HepG2 (cell line): Measurements from ENCODE around the gene RNF168. TPM values are rescaled to one million over a fixed set of nuclear protein-coding genes. Genes with fewer than 3 reads are reported as not detected.

Experiments used
- ADNP ChIP-seq: sonication (generic); formaldehyde crosslinking; IDR thresholded peaks from 2 replicates; pipeline ENCODE4 v1.4.0; 2020; ENCODE audit warnings: missing genetic modification reagents
- ATF7 ChIP-seq, 2 experiments: fragments of 450-650 bp in 1 of 2; sonication (generic) in 1 of 2; formaldehyde crosslinking in 1 of 2; IDR thresholded peaks; 2 replicates each; pipeline versions ENCODE4 v1.4.0 to v1.6.1; 2016 to 2020; ENCODE audit warnings: antibody characterized with exemption in 1 of 2, mild to moderate bottlenecking in 1 of 2, missing genetic modification reagents in 1 of 2
- ETV5 ChIP-seq: IDR thresholded peaks from 2 replicates; pipeline ENCODE4 v1.6.1; 2018; ENCODE audit warnings: missing biosample characterization, missing genetic modification reagents, inconsistent platforms, borderline replicate concordance
- KAT7 ChIP-seq: IDR thresholded peaks from 2 replicates; pipeline ENCODE4 v1.6.1; 2018; ENCODE audit warnings: borderline replicate concordance, missing compliant biosample characterization
- NONO ChIP-seq, 2 experiments: fragments of 450-650 bp in 1 of 2; sonication (generic) in 1 of 2; formaldehyde crosslinking in 1 of 2; IDR thresholded peaks in 1 of 2; conservative IDR thresholded peaks in 1 of 2; 2 replicates each; pipeline versions ENCODE4 v1.6.1 to v1.8.0; 2017 to 2022; ENCODE audit warnings: mild to moderate bottlenecking in 1 of 2, missing genetic modification reagents in 1 of 2, moderate library complexity in 1 of 2
- REST ChIP-seq, 2 experiments: IDR thresholded peaks; 2 replicates each; pipeline ENCODE4 v1.6.1; 2011 to 2012; ENCODE audit warnings: low read length in 2 of 2, borderline replicate concordance in 1 of 2, low read depth in 1 of 2, mild to moderate bottlenecking in 1 of 2, moderate library complexity in 1 of 2
- ZNF160 ChIP-seq: sonication (generic); formaldehyde crosslinking; IDR thresholded peaks from 2 replicates; pipeline ENCODE4 v1.8.0; 2022; ENCODE audit warnings: mild to moderate bottlenecking, inconsistent platforms, missing genetic modification reagents
- ZNF17 ChIP-seq: sonication (generic); formaldehyde crosslinking; IDR thresholded peaks from 2 replicates; pipeline ENCODE4 v1.5.0; 2020; ENCODE audit warnings: mild to moderate bottlenecking, missing genetic modification reagents
- ZNF232 ChIP-seq: sonication (generic); formaldehyde crosslinking; IDR thresholded peaks from 2 replicates; pipeline ENCODE4 v1.4.0; 2020; ENCODE audit warnings: missing genetic modification reagents, borderline replicate concordance
- ZNF335 ChIP-seq: sonication (generic); formaldehyde crosslinking; IDR thresholded peaks from 2 replicates; pipeline ENCODE4 v1.4.0; 2020; ENCODE audit warnings: missing genetic modification reagents
- ZNF501 ChIP-seq: sonication (generic); formaldehyde crosslinking; IDR thresholded peaks from 2 replicates; pipeline ENCODE4 v1.5.1; 2020; ENCODE audit warnings: mild to moderate bottlenecking, moderate library complexity, missing genetic modification reagents
- ZNF605 ChIP-seq: sonication (generic); formaldehyde crosslinking; IDR thresholded peaks from 2 replicates; pipeline ENCODE4 v1.8.0; 2022; ENCODE audit warnings: mild to moderate bottlenecking, missing genetic modification reagents
- ZNF619 ChIP-seq: sonication (generic); formaldehyde crosslinking; IDR thresholded peaks from 2 replicates; pipeline ENCODE4 v1.4.0; 2020; ENCODE audit warnings: mild to moderate bottlenecking, missing genetic modification reagents
- polyA plus RNA-seq, 8 experiments: library from polyadenylated mRNA; depleted of rRNA in 3 of 8; stranded (reverse) in 7 of 8; unstranded in 1 of 8; fragments of >200 nt; fragmentation: Illumina TruSeq in 4 of 8; extraction: Trizol in 4 of 8; gene quantifications; 2 replicates each; pipeline versions ENCODE4 v1.2.1 to v1.2.3, GENCODE V29; 2011 to 2016; ENCODE audit warnings: low read depth in 4 of 8, missing spikeins in 1 of 8, mixed read lengths in 1 of 8; ENCODE audit not compliant: insufficient read depth in 1 of 8
- total RNA-seq, 5 experiments: library from RNA; depleted of rRNA; stranded (reverse); fragments of >200 nt; fragmentation: Illumina TruSeq; extraction: Trizol; gene quantifications; 2 replicates each; pipeline ENCODE4 v1.2.3, GENCODE V29; 2016; ENCODE audit warnings: low read depth in 1 of 5
- TF ChIP-seq, protein P1 (sequence below): sonication (generic); formaldehyde crosslinking; IDR thresholded peaks from 2 replicates; pipeline ENCODE4 v1.5.0; 2020; ENCODE audit warnings: missing genetic modification reagents
- TF ChIP-seq, protein P2 (sequence below): sonication (generic); formaldehyde crosslinking; IDR thresholded peaks from 2 replicates; pipeline ENCODE4 v1.8.1; 2023; ENCODE audit warnings: missing genetic modification reagents, inconsistent platforms, borderline replicate concordance
- TF ChIP-seq, protein P3 (sequence below): sonication (generic); formaldehyde crosslinking; IDR thresholded peaks from 2 replicates; pipeline ENCODE4 v1.8.0; 2022; ENCODE audit warnings: mild to moderate bottlenecking, missing genetic modification reagents; ENCODE audit not compliant: insufficient replicate concordance

The RNF168 gene
- total and polyA plus RNA-seq, 2 of the 13 experiments (the other 11 are each of a cell fraction or from before 2014, with no cell fraction given) = 3.7 to 22.9 TPM

DNA sequence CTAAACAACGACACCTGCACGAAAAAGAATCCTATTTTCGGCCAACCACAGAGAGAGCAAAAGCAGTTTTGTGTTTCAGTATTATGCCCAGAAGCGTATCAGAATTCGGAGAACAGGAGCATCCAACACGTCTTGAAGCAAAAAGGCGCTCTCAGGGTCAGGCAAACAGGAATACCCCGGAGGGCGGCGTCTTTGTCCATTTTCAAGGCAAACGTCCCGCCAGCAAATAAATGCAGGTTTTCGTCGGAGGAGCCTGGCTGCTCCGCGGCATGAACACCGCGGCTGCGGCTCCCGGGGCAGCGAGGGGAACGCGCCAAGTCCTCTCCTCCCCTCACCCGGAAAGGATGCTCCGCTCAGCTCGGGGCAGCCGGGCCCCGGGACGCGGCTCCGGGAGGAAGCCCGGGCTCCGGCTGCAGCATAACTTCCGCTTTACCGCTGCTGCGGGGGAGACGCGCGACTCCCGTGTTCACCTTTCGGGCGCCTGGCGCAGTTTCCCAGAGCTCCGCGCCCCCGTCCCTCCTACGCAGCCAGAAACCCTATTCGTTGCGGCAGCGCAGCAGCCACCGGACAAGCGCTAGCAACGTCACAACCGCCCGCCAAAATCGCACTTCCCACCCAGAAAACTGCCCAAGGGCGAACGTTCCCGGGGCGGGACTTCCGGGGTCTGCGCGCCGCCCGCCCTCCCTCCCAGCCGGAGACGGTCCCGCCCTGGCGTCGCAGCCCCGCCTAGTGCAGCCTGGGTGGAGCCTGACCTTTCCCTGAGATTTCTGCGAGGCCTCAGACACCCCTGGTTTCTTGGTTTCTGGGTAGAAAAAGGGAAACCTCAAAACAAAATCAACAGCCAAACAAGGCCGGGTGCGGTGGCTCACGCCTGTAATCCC lies at the start of gene RNF168 (continued):
- peak; percentile 82 for TF ChIP-seq ZNF605
- peak; percentile 85 for TF ChIP-seq ETV5 (CRISPR knock-in tag)
- TF ChIP-seq ADNP (CRISPR knock-in tag) = no peak
- TF ChIP-seq ATF7 (IDR thresholded peaks at IDR 0.05) = no peak
- TF ChIP-seq ATF7 (CRISPR knock-in tag; IDR thresholded peaks at IDR 0.05) = no peak
- TF ChIP-seq, protein P1, sequence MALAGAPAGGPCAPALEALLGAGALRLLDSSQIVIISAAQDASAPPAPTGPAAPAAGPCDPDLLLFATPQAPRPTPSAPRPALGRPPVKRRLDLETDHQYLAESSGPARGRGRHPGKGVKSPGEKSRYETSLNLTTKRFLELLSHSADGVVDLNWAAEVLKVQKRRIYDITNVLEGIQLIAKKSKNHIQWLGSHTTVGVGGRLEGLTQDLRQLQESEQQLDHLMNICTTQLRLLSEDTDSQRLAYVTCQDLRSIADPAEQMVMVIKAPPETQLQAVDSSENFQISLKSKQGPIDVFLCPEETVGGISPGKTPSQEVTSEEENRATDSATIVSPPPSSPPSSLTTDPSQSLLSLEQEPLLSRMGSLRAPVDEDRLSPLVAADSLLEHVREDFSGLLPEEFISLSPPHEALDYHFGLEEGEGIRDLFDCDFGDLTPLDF = peak; percentile 99
- TF ChIP-seq ZNF619 (CRISPR knock-in tag) = no peak
- TF ChIP-seq ZNF335 (CRISPR knock-in tag) = no peak
- TF ChIP-seq, protein P2, sequence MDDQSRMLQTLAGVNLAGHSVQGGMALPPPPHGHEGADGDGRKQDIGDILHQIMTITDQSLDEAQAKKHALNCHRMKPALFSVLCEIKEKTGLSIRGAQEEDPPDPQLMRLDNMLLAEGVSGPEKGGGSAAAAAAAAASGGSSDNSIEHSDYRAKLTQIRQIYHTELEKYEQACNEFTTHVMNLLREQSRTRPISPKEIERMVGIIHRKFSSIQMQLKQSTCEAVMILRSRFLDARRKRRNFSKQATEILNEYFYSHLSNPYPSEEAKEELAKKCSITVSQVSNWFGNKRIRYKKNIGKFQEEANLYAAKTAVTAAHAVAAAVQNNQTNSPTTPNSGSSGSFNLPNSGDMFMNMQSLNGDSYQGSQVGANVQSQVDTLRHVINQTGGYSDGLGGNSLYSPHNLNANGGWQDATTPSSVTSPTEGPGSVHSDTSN (CRISPR knock-in tag) = no peak
- TF ChIP-seq ZNF232 (CRISPR knock-in tag) = peak; percentile 73; the same call in 1 of the 2 replicates
- peak; percentile 52; the same call in 1 of the 2 replicates for TF ChIP-seq KAT7
- TF ChIP-seq, protein P3, sequence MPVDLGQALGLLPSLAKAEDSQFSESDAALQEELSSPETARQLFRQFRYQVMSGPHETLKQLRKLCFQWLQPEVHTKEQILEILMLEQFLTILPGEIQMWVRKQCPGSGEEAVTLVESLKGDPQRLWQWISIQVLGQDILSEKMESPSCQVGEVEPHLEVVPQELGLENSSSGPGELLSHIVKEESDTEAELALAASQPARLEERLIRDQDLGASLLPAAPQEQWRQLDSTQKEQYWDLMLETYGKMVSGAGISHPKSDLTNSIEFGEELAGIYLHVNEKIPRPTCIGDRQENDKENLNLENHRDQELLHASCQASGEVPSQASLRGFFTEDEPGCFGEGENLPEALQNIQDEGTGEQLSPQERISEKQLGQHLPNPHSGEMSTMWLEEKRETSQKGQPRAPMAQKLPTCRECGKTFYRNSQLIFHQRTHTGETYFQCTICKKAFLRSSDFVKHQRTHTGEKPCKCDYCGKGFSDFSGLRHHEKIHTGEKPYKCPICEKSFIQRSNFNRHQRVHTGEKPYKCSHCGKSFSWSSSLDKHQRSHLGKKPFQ (CRISPR knock-in tag) = no peak
- peak in 1 of 2 experiments; percentile 51; a peak in 1 of 4 replicates for TF ChIP-seq REST (IDR thresholded peaks at IDR 0.05; ENCODE audit: borderline replicate concordance in 1 of 2, low read depth in 1 of 2, low read length in 2 of 2)
- peak; percentile 77 for TF ChIP-seq ZNF501
- no peak for TF ChIP-seq ZNF160 (CRISPR knock-in tag)
- no peak for TF ChIP-seq ZNF17 (CRISPR knock-in tag)
- no peak for TF ChIP-seq NONO (IDR thresholded peaks at IDR 0.05)
- peak; percentile 88 for TF ChIP-seq NONO (CRISPR knock-in tag; conservative IDR thresholded peaks at IDR 0.05)
